ENCODE measurements around the gene DROSHA. TPM values are rescaled to one million over a fixed set of nuclear protein-coding genes. Genes with fewer than 3 reads are reported as not detected.

The DROSHA gene
- total and polyA plus RNA-seq, 7 donors, result 18.2 to 50.5 (median 29.2) TPM

- WGBS, 3 donors, result 26 to 36% (median 27%) methylated on average over 4 of the region's 4 CpGs
- H3K4me3 ChIP-seq, result no peak overlapping the region
- H3K36me3 ChIP-seq (ENCODE audit: insufficient read depth in 1 of 2, low read depth in 1 of 2), result peaks cover 3 to 37% of the 10 kb centered on the region in 2 donors
- intact Hi-C loops (cut with DNase I), result no loop called here
- no peaks in the 10 kb centered on the region for H3K9me3 ChIP-seq
- no peak overlapping the region for H3K27ac ChIP-seq
- TF ChIP-seq CTCF (IDR thresholded peaks at IDR 0.05), result no peak
- no peaks in the 10 kb centered on the region for H3K27me3 ChIP-seq (ENCODE audit: insufficient read depth in 3 of 3, low read length in 2 of 3)
- DNase-seq (no peak), ATAC-seq (peak in 1 of 4 donors; percentile 24)
- H3K4me1 ChIP-seq, result peaks cover 13% of the 10 kb centered on the region
Measured at GRCh38 chr5:31476738-31477141, 55.2 kb downstream of the DROSHA start.

GRCh38 chr5:31471916-31472315, 60.0 kb downstream of the DROSHA start:
- H3K36me3 ChIP-seq (ENCODE audit: insufficient read depth in 1 of 2, low read depth in 1 of 2), result peaks cover 3 to 46% of the 10 kb centered on the region in 2 donors
- 91 to 96% (median 95%) methylated on average over 1 of the region's 1 CpG for WGBS, 3 donors

GRCh38 chr5:31471040-31471439, 60.9 kb downstream of the DROSHA start:
- H3K4me3 ChIP-seq, result no peak overlapping the region
- H3K4me1 ChIP-seq, result no peaks in the 10 kb centered on the region
- no peak for ATAC-seq
- H3K36me3 ChIP-seq (ENCODE audit: insufficient read depth in 1 of 2, low read depth in 1 of 2), result peaks cover 3 to 54% of the 10 kb centered on the region in 2 donors
- no peaks in the 10 kb centered on the region for H3K27me3 ChIP-seq (ENCODE audit: insufficient read depth in 3 of 3, low read length in 2 of 3)
- no peak overlapping the region for H3K27ac ChIP-seq
- DNase-seq, result no peak
- no peak for TF ChIP-seq CTCF (IDR thresholded peaks at IDR 0.05)
- intact Hi-C loops (cut with DNase I), result no loop called here
- 88 to 97% (median 93%) methylated on average over 2 of the region's 2 CpGs for WGBS, 3 donors
- H3K9me3 ChIP-seq, result no peaks in the 10 kb centered on the region

More at GRCh38 chr5:31471916-31472315, 60.0 kb downstream of the DROSHA start:
- ATAC-seq (no peak), DNase-seq (no peak)
- Histone ChIP-seq H3K4me1 (peaks cover 5% of the 10 kb centered on the region), H3K9me3 (no peaks in the 10 kb centered on the region), H3K27me3 (ENCODE audit: insufficient read depth in 3 of 3, low read length in 2 of 3) (no peaks in the 10 kb centered on the region), H3K27ac (no peak overlapping the region), H3K4me3 (no peak overlapping the region)
- no peak for TF ChIP-seq CTCF (IDR thresholded peaks at IDR 0.05)
- intact Hi-C loops (cut with DNase I), result no loop called here

- intact Hi-C loops (cut with DNase I), result no loop called here
- 50 to 54% (median 52%) methylated on average over 5 of the region's 5 CpGs for WGBS, 3 donors
- Histone ChIP-seq H3K36me3 (ENCODE audit: insufficient read depth in 1 of 2, low read depth in 1 of 2) (peaks cover 3 to 56% of the 10 kb centered on the region in 2 donors), H3K27ac (no peak overlapping the region), H3K4me1 (no peaks in the 10 kb centered on the region), H3K9me3 (no peaks in the 10 kb centered on the region), H3K27me3 (ENCODE audit: insufficient read depth in 3 of 3, low read length in 2 of 3) (no peaks in the 10 kb centered on the region), H3K4me3 (no peak overlapping the region)
- ATAC-seq, result no peak
- TF ChIP-seq CTCF (IDR thresholded peaks at IDR 0.05), result no peak
- DNase-seq, result peak; percentile 32 to 64
Measured at GRCh38 chr5:31470608-31471007, 61.3 kb downstream of the DROSHA start.

GRCh38 chr5:31469886-31470285, 62.0 kb downstream of the DROSHA start:
- intact Hi-C loops (cut with DNase I), result no loop called here
- ATAC-seq, result no peak
- Histone ChIP-seq H3K4me3 (no peak overlapping the region), H3K4me1 (no peaks in the 10 kb centered on the region), H3K36me3 (ENCODE audit: insufficient read depth in 1 of 2, low read depth in 1 of 2) (peaks cover 6 to 57% of the 10 kb centered on the region in 2 donors), H3K9me3 (no peaks in the 10 kb centered on the region), H3K27me3 (ENCODE audit: insufficient read depth in 3 of 3, low read length in 2 of 3) (no peaks in the 10 kb centered on the region), H3K27ac (no peak overlapping the region)
- DNase-seq, result no peak
- 95 to 98% (median 98%) methylated on average over 1 of the region's 1 CpG for WGBS, 3 donors
- TF ChIP-seq CTCF (IDR thresholded peaks at IDR 0.05), result no peak
